ENCODE results near the gene ADRM1.

The ADRM1 gene

GRCh38 chr20:62297449-62298227 is 5.2 kb upstream of the ADRM1 start:
- Mint-ChIP-seq H3K4me3 (no peak overlapping the region), H3K27ac (no peak overlapping the region), H3K9me3 (no peaks in the 10 kb centered on the region), H3K27me3 (no peaks in the 10 kb centered on the region), H3K4me1 (peaks cover 15% of the 10 kb centered on the region), H3K36me3 (peaks cover 5% of the 10 kb centered on the region)
- ATAC-seq (ENCODE audit: low read depth): no peak
- no peak for DNase-seq (ENCODE audit: low spot score in 2 of 2)

- H3K36me3 Mint-ChIP-seq: peaks cover 5% of the 10 kb centered on the region
- H3K27me3 Mint-ChIP-seq: no peaks in the 10 kb centered on the region
- no peak overlapping the region for H3K4me3 Mint-ChIP-seq
- DNase-seq (ENCODE audit: low spot score in 2 of 2) (no peak), ATAC-seq (ENCODE audit: low read depth) (no peak)
- peaks cover 12% of the 10 kb centered on the region for H3K4me1 Mint-ChIP-seq
- no peak overlapping the region for H3K27ac Mint-ChIP-seq
- no peaks in the 10 kb centered on the region for H3K9me3 Mint-ChIP-seq
These were observed 4.1 kb upstream of the ADRM1 start for GRCh38 chr20:62298577-62299249.

GRCh38 chr20:62299666-62300236 is 3.0 kb upstream of the ADRM1 start:
- no peaks in the 10 kb centered on the region for H3K36me3 Mint-ChIP-seq
- ATAC-seq (ENCODE audit: low read depth) (no peak), DNase-seq (ENCODE audit: low spot score in 2 of 2) (no peak)
- H3K27ac Mint-ChIP-seq: no peak overlapping the region
- peak overlapping the region; percentile 27 for H3K4me3 Mint-ChIP-seq
- H3K27me3 Mint-ChIP-seq: no peaks in the 10 kb centered on the region
- no peaks in the 10 kb centered on the region for H3K9me3 Mint-ChIP-seq
- peaks cover 10% of the 10 kb centered on the region for H3K4me1 Mint-ChIP-seq

- Mint-ChIP-seq H3K9me3 (no peaks in the 10 kb centered on the region), H3K4me1 (peaks cover 10% of the 10 kb centered on the region), H3K27me3 (no peaks in the 10 kb centered on the region), H3K27ac (no peak overlapping the region), H3K36me3 (no peaks in the 10 kb centered on the region), H3K4me3 (no peak overlapping the region)
- ATAC-seq (ENCODE audit: low read depth) (no peak), DNase-seq (ENCODE audit: low spot score in 2 of 2) (no peak)
These were observed 2.5 kb upstream of the ADRM1 start for GRCh38 chr20:62300319-62300718.

GRCh38 chr20:62301111-62301668 is 1.6 kb upstream of the ADRM1 start:
- ATAC-seq (ENCODE audit: low read depth) (no peak), DNase-seq (ENCODE audit: low spot score in 2 of 2) (no peak)
- Mint-ChIP-seq H3K27me3 (no peaks in the 10 kb centered on the region), H3K4me3 (peak overlapping the region; percentile 21), H3K27ac (no peak overlapping the region), H3K36me3 (peaks cover 3% of the 10 kb centered on the region), H3K9me3 (no peaks in the 10 kb centered on the region), H3K4me1 (peaks cover 13% of the 10 kb centered on the region)

GRCh38 chr20:62301773-62302340 is 940 bp upstream of the ADRM1 start:
- Mint-ChIP-seq H3K4me1 (peaks cover 11% of the 10 kb centered on the region), H3K27ac (peak overlapping the region; percentile 95), H3K9me3 (no peaks in the 10 kb centered on the region), H3K36me3 (peaks cover 3% of the 10 kb centered on the region), H3K4me3 (peak overlapping the region; percentile 96), H3K27me3 (no peaks in the 10 kb centered on the region)
- DNase-seq (ENCODE audit: low spot score in 2 of 2) (peak; percentile 80 to 82), ATAC-seq (ENCODE audit: low read depth) (peak; percentile 57)

GRCh38 chr20:62303062-62303339 is 204 bp downstream of the ADRM1 start:
- ATAC-seq (ENCODE audit: low read depth): no peak
- H3K36me3 Mint-ChIP-seq: peaks cover 3% of the 10 kb centered on the region
- H3K9me3 Mint-ChIP-seq: no peaks in the 10 kb centered on the region
- H3K4me1 Mint-ChIP-seq: peaks cover 11% of the 10 kb centered on the region
- no peaks in the 10 kb centered on the region for H3K27me3 Mint-ChIP-seq
- peak overlapping the region; percentile 95 for H3K27ac Mint-ChIP-seq
- DNase-seq (ENCODE audit: low spot score in 2 of 2): no peak
- H3K4me3 Mint-ChIP-seq: peak overlapping the region; percentile 96

- peaks cover 3% of the 10 kb centered on the region for H3K36me3 Mint-ChIP-seq
- no peak for DNase-seq (ENCODE audit: low spot score in 2 of 2)
- ATAC-seq (ENCODE audit: low read depth): no peak
- H3K4me1 Mint-ChIP-seq: peaks cover 11% of the 10 kb centered on the region
- H3K9me3 Mint-ChIP-seq: no peaks in the 10 kb centered on the region
- peak overlapping the region; percentile 81 for H3K4me3 Mint-ChIP-seq
- H3K27me3 Mint-ChIP-seq: no peaks in the 10 kb centered on the region
- H3K27ac Mint-ChIP-seq: peak overlapping the region; percentile 82
These were observed 786 bp downstream of the ADRM1 start for GRCh38 chr20:62303340-62304226.

GRCh38 chr20:62304331-62305148 is 1.7 kb downstream of the ADRM1 start:
- peak overlapping the region; percentile 82 for H3K27ac Mint-ChIP-seq
- no peaks in the 10 kb centered on the region for H3K9me3 Mint-ChIP-seq
- no peak for ATAC-seq (ENCODE audit: low read depth)
- no peaks in the 10 kb centered on the region for H3K27me3 Mint-ChIP-seq
- H3K36me3 Mint-ChIP-seq: peaks cover 3% of the 10 kb centered on the region
- no peak for DNase-seq (ENCODE audit: low spot score in 2 of 2)
- peaks cover 11% of the 10 kb centered on the region for H3K4me1 Mint-ChIP-seq
- peak overlapping the region; percentile 81 for H3K4me3 Mint-ChIP-seq

GRCh38 chr20:62305149-62305764 is 2.5 kb downstream of the ADRM1 start:
- H3K27me3 Mint-ChIP-seq: no peaks in the 10 kb centered on the region
- H3K4me1 Mint-ChIP-seq: peaks cover 11% of the 10 kb centered on the region
- no peaks in the 10 kb centered on the region for H3K9me3 Mint-ChIP-seq
- ATAC-seq (ENCODE audit: low read depth) (no peak), DNase-seq (ENCODE audit: low spot score in 2 of 2) (no peak)
- H3K4me3 Mint-ChIP-seq: peak overlapping the region; percentile 81
- peaks cover 3% of the 10 kb centered on the region for H3K36me3 Mint-ChIP-seq
- no peak overlapping the region for H3K27ac Mint-ChIP-seq

- Mint-ChIP-seq H3K9me3 (no peaks in the 10 kb centered on the region), H3K4me3 (no peak overlapping the region), H3K27ac (no peak overlapping the region), H3K36me3 (peaks cover 3% of the 10 kb centered on the region), H3K27me3 (no peaks in the 10 kb centered on the region), H3K4me1 (peaks cover 11% of the 10 kb centered on the region)
- DNase-seq (ENCODE audit: low spot score in 2 of 2) (no peak), ATAC-seq (ENCODE audit: low read depth) (no peak)
These were observed 3.1 kb downstream of the ADRM1 start for GRCh38 chr20:62305765-62306413.

All from memory B cell (primary cell).